Choroid plexus epithelial cell (primary cell): Measurements from ENCODE around the gene SOX5.

Source experiments
- DNase-seq: peaks from one replicate; pipeline ENCODE4 v3.0.0-alpha.2; 2010; ENCODE audit warnings: low read depth
- H3K4me3 ChIP-seq: 2 replicates; pipeline ENCODE4 v1.5.1; 2011; ENCODE audit warnings: low read depth, mild to moderate bottlenecking, control low read depth, low read length, moderate library complexity
- CTCF ChIP-seq: conservative IDR thresholded peaks from 2 replicates; pipeline ENCODE4 v1.5.1; 2011; ENCODE audit warnings: low read depth, mild to moderate bottlenecking, control low read depth, inconsistent platforms, low read length, moderate library complexity

Gene SOX5

GRCh38 chr12:23950775-23951451 lies 1.4 kb upstream of the SOX5 start:
- no peak for TF ChIP-seq CTCF
- H3K4me3 ChIP-seq = peak overlapping the region; percentile 39
- peak; percentile 16 for DNase-seq

- peak overlapping the region; percentile 39 for H3K4me3 ChIP-seq
- TF ChIP-seq CTCF = no peak
- DNase-seq = peak; percentile 26
Observed at GRCh38 chr12:23950210-23950774, 822 bp upstream of the SOX5 start.

- TF ChIP-seq CTCF = no peak
- no peak overlapping the region for H3K4me3 ChIP-seq
- no peak for DNase-seq
Observed at GRCh38 chr12:23948291-23948690, 1.2 kb downstream of the SOX5 start.

- DNase-seq = no peak
- TF ChIP-seq CTCF = no peak
- no peak overlapping the region for H3K4me3 ChIP-seq
Observed at GRCh38 chr12:23947395-23947794, 2.1 kb downstream of the SOX5 start.

GRCh38 chr12:23945249-23945648 lies 4.2 kb downstream of the SOX5 start:
- no peak for DNase-seq
- no peak overlapping the region for H3K4me3 ChIP-seq
- no peak for TF ChIP-seq CTCF

GRCh38 chr12:23944067-23944466 lies 5.4 kb downstream of the SOX5 start:
- no peak overlapping the region for H3K4me3 ChIP-seq
- no peak for DNase-seq
- TF ChIP-seq CTCF = no peak

- H3K4me3 ChIP-seq = no peak overlapping the region
- no peak for DNase-seq
- TF ChIP-seq CTCF = no peak
Observed at GRCh38 chr12:23942841-23943240, 6.6 kb downstream of the SOX5 start.
